OCI-LY1 (cell line): Measurements from ENCODE around the gene CCBE1.

Source experiments
- EZH2 ChIP-seq: fragments of 200-600 bp; sonication (generic), shearing (Covaris generic); IDR thresholded peaks from 2 replicates; pipeline ENCODE4 v1.8.0; 2017; ENCODE audit warnings: borderline replicate concordance, mixed run types, mild to moderate bottlenecking, antibody characterized with exemption, low read length, moderate library complexity, mixed read lengths
- TF ChIP-seq, protein P1 (sequence below): fragments of 200-600 bp; sonication (generic), shearing (Covaris generic); IDR thresholded peaks from 2 replicates; pipeline ENCODE4 v1.5.1; 2017; ENCODE audit warnings: mild to moderate bottlenecking, antibody characterized with exemption, low read length, moderate library complexity, mixed read lengths

DNA sequence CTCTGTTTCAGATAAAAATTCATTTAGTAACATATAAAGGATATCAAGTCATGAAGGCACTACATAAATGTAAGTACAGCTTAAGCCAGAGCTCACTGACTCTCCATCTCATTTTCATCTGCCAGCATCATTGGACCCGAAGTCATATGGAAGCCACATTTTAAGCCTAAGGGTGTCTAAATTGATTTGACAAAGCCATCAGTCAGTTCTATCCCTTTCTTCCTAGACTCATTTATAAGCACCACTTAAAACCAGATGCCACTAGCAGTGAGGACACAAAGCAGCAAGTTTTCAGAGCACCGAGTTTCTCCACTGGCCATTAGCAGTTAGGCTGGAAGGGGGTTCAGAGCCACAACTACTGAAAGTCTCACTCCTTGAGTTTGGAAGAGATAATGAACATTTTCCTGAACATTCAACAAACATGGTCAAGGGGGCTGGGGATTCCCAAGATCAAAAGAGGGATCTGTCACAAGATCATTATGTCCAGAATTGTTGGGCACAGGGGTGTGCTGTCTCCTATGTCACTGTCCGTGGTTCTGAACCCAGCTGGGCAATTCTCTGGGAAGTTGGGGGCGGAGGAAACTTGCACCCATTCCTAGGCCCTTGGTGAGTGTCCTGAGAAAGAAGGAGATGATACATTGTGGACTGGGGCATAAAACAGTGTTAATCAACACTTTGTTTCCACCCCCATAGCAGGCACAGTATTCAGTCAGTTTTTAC is 179.6 kb downstream of the CCBE1 start:
- TF ChIP-seq, protein P1, sequence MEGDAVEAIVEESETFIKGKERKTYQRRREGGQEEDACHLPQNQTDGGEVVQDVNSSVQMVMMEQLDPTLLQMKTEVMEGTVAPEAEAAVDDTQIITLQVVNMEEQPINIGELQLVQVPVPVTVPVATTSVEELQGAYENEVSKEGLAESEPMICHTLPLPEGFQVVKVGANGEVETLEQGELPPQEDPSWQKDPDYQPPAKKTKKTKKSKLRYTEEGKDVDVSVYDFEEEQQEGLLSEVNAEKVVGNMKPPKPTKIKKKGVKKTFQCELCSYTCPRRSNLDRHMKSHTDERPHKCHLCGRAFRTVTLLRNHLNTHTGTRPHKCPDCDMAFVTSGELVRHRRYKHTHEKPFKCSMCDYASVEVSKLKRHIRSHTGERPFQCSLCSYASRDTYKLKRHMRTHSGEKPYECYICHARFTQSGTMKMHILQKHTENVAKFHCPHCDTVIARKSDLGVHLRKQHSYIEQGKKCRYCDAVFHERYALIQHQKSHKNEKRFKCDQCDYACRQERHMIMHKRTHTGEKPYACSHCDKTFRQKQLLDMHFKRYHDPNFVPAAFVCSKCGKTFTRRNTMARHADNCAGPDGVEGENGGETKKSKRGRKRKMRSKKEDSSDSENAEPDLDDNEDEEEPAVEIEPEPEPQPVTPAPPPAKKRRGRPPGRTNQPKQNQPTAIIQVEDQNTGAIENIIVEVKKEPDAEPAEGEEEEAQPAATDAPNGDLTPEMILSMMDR = no peak
- TF ChIP-seq EZH2 = no peak
